ENCODE results near the gene ASB11.

DNA sequence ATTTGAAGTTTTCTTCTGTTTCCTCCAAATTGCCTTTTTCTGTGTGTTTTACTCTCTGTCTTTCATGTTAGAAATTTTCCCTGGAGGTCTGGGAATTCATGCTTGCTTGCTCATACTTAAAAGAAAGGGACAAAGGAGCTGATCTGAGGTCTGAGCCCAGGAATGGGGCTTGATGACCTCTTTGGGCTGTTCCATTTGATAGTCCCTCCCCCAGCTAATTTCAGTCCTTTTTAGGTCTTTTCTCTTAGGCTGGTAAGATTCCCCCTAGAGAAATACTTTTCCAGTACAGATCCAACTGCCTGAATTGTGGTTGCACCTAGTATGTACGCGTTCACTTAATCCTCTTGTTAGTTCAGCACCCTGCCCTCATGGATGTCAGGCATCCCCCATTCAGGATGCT lies 25.4 kb upstream of the ASB11 start:
- TF ChIP-seq, protein P1, sequence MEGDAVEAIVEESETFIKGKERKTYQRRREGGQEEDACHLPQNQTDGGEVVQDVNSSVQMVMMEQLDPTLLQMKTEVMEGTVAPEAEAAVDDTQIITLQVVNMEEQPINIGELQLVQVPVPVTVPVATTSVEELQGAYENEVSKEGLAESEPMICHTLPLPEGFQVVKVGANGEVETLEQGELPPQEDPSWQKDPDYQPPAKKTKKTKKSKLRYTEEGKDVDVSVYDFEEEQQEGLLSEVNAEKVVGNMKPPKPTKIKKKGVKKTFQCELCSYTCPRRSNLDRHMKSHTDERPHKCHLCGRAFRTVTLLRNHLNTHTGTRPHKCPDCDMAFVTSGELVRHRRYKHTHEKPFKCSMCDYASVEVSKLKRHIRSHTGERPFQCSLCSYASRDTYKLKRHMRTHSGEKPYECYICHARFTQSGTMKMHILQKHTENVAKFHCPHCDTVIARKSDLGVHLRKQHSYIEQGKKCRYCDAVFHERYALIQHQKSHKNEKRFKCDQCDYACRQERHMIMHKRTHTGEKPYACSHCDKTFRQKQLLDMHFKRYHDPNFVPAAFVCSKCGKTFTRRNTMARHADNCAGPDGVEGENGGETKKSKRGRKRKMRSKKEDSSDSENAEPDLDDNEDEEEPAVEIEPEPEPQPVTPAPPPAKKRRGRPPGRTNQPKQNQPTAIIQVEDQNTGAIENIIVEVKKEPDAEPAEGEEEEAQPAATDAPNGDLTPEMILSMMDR (conservative IDR thresholded peaks at IDR 0.05; ENCODE audit: low read depth, low read length): no peak
- no peak for TF ChIP-seq EZH2 (IDR thresholded peaks at IDR 0.05; ENCODE audit: low read length, unreplicated experiment)
- no peak for TF ChIP-seq EZH2phosphoT487 (IDR thresholded peaks at IDR 0.05; ENCODE audit: borderline replicate concordance, low read length)
